ENCODE data around the gene CTAG2.

The CTAG2 gene

GRCh38 chrX:154603438-154604430, 49.6 kb downstream of the CTAG2 start:
- no peak overlapping the region for H3K4me3 ChIP-seq (replicated peaks; ENCODE audit: low read depth, low read length)
- peak; percentile 56 for DNase-seq (ENCODE audit: low read depth)
- no peak for TF ChIP-seq CTCF (IDR thresholded peaks at IDR 0.05; ENCODE audit: low read length, missing control alignments)

- DNase-seq (ENCODE audit: low read depth): no peak
- H3K4me3 ChIP-seq (replicated peaks; ENCODE audit: low read depth, low read length): no peak overlapping the region
- TF ChIP-seq CTCF (IDR thresholded peaks at IDR 0.05; ENCODE audit: low read length, missing control alignments): no peak
Measured at GRCh38 chrX:154602766-154603437, 50.5 kb downstream of the CTAG2 start.

- DNase-seq (ENCODE audit: low read depth): no peak
- no peak for TF ChIP-seq CTCF (IDR thresholded peaks at IDR 0.05; ENCODE audit: low read length, missing control alignments)
- H3K4me3 ChIP-seq (replicated peaks; ENCODE audit: low read depth, low read length): no peak overlapping the region
Measured at GRCh38 chrX:154602226-154602625, 51.2 kb downstream of the CTAG2 start.

Data from fibroblast of pulmonary artery (primary cell).